ENCODE measurements around the gene TBC1D22A. TPM values are rescaled to one million over a fixed set of nuclear protein-coding genes. Genes with fewer than 3 reads are reported as not detected.
"Not testable (repeated sequence)": the region's sequence is repeated elsewhere in the genome, so short reads cannot be mapped to it uniquely, and the experiment has no call there.

TBC1D22A gene
- total and polyA plus RNA-seq, 4 experiments from 2014 or later, result 20.6 to 49.2 (median 36.7) TPM

DNA sequence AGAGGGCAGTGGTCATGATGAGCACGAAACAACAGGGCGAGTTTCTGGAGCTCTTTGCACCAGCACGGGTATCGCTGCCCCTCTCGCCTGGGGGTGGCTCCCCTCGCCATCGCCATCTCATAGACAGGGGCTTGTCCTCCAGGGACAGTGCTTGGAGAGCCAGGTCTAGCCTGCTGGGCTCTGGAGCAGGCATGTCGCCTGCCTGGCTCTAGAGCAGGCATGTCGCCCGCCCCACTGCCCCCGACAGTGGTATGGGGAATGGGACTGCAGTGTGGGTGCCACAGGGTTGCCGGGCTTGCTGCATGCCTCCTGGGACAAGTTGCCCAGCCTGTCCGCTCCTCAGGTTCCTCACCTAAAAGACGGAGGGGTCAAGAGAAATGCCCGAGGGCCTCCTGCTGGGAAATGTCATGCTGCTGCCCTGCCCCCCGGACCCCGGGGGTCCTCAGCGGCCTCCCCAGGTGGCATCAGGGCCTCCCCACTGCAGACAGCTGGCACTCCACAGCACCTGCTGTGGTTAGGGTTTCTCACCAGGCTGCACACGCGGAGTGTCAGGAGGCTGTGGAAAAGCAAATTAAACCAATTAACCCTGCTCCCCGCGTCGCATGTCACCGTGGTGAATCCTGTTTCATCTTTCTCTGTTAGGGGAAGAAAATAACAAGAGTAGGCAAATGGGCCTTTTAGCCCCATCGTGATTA is 403.0 kb downstream of the TBC1D22A start:
- no peaks in the 10 kb centered on the region for H3K4me1 ChIP-seq (ENCODE audit: insufficient read depth, low read length)
- POLR2A ChIA-PET (ENCODE audit: partially characterized antibody), result no interaction called here
- Mint-ChIP-seq H3K27ac (no peak overlapping the region), H3K9me3 (peaks cover 0 to 2% (median 0%) of the 10 kb centered on the region in 8 donors), H3K4me1 (peaks cover 0 to 3% (median 0%) of the 10 kb centered on the region in 4 donors), H3K36me3 (peaks cover 22 to 29% of the 10 kb centered on the region in 2 donors), H3K4me3 (no peak overlapping the region), H3K27me3 (no peaks in the 10 kb centered on the region)
- CTCF ChIA-PET (ENCODE audit: partially characterized antibody), result no interaction called here
- H3K27ac ChIP-seq (ENCODE audit: low read depth, low read length), result no peak overlapping the region
- no peaks in the 10 kb centered on the region for H3K27me3 ChIP-seq (ENCODE audit: insufficient read depth, low read length)
- H3K9me3 ChIP-seq (ENCODE audit: control insufficient read depth in 1 of 2, low read length in 2 of 2), result no peaks in the 10 kb centered on the region
- intact Hi-C loops (cut with micrococcal nuclease), result no loop called here
- no peaks in the 10 kb centered on the region for H3K36me3 ChIP-seq (ENCODE audit: insufficient read depth, low read length)
- no peak overlapping the region for H3K4me3 ChIP-seq (ENCODE audit: low read length in 2 of 2)
- no peak for DNase-seq

DNA sequence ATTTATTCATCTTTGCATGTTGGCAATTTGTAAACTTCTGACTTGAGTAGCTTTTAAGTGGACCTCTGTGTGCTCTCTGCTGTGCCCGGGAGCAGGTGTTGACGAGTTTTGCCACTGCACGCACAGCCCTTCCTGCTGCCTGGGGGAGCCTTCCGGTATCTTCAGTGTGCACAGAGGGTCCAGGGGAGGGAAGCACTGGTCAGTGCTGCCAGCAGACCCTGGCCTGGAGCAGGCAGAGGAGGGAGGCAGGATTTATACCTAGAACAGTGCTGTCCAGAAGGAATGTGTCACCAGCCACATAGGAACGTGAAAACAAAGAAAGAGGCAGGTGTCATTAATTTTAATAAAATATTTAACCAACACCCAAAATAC is 403.6 kb downstream of the TBC1D22A start:
- Mint-ChIP-seq H3K4me3 (no peak overlapping the region), H3K27ac (no peak overlapping the region), H3K36me3 (peaks cover 22 to 29% of the 10 kb centered on the region in 2 donors), H3K4me1 (peaks cover 0 to 3% (median 0%) of the 10 kb centered on the region in 4 donors), H3K9me3 (peaks cover 0 to 2% (median 0%) of the 10 kb centered on the region in 8 donors), H3K27me3 (no peaks in the 10 kb centered on the region)
- no peaks in the 10 kb centered on the region for H3K36me3 ChIP-seq (ENCODE audit: insufficient read depth, low read length)
- ChIA-PET CTCF (ENCODE audit: partially characterized antibody) (no interaction called here), POLR2A (ENCODE audit: partially characterized antibody) (no interaction called here)
- H3K4me3 ChIP-seq (ENCODE audit: low read length in 2 of 2), result no peak overlapping the region
- H3K4me1 ChIP-seq (ENCODE audit: insufficient read depth, low read length), result no peaks in the 10 kb centered on the region
- no peak overlapping the region for H3K27ac ChIP-seq (ENCODE audit: low read depth, low read length)
- no peak for DNase-seq
- no peaks in the 10 kb centered on the region for H3K9me3 ChIP-seq (ENCODE audit: control insufficient read depth in 1 of 2, low read length in 2 of 2)
- intact Hi-C loops (cut with micrococcal nuclease), result no loop called here
- H3K27me3 ChIP-seq (ENCODE audit: insufficient read depth, low read length), result no peaks in the 10 kb centered on the region

DNA sequence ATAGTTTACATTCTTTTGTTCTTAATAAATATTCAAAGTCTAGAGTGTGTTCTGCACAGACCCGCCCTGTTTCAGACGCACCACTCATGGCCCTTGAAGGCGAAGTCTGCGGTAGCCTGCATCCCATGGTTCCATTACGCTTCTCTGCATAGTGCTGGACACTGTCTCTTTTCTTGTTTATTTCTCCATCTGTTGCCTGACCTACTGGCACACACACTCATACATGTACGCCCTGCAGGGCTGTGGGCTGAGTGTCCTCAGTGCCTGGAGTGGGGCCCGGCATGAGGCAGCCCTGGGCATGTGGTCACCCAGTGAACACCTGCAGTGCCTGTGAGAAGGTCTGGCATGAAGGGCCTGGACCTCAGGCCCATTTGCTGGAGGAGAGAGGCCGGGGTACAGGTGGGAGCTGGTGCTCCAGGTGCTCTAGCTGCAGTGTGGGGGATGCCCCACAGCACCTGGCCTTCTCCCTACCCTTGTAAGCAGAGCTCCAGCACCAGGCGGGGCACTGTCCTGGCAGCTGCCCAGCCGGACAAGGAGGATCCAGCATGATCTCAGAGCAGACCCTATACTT is 404.1 kb downstream of the TBC1D22A start:
- peaks cover 22 to 29% of the 10 kb centered on the region in 2 donors for H3K36me3 Mint-ChIP-seq
- no peaks in the 10 kb centered on the region for H3K27me3 Mint-ChIP-seq
- peaks cover 0 to 2% (median 0%) of the 10 kb centered on the region in 8 donors for H3K9me3 Mint-ChIP-seq
- ChIA-PET CTCF (ENCODE audit: partially characterized antibody) (no interaction called here), POLR2A (ENCODE audit: partially characterized antibody) (no interaction called here)
- H3K36me3 ChIP-seq (ENCODE audit: insufficient read depth, low read length), result no peaks in the 10 kb centered on the region
- DNase-seq, result no peak
- H3K4me1 ChIP-seq (ENCODE audit: insufficient read depth, low read length), result no peaks in the 10 kb centered on the region
- intact Hi-C loops (cut with micrococcal nuclease), result no loop called here
- H3K27ac ChIP-seq (ENCODE audit: low read depth, low read length), result no peak overlapping the region
- no peak overlapping the region for H3K4me3 ChIP-seq (ENCODE audit: low read length in 2 of 2)
- H3K27me3 ChIP-seq (ENCODE audit: insufficient read depth, low read length), result no peaks in the 10 kb centered on the region
- peaks cover 0 to 3% (median 0%) of the 10 kb centered on the region in 4 donors for H3K4me1 Mint-ChIP-seq
- no peak overlapping the region for H3K4me3 Mint-ChIP-seq
- no peaks in the 10 kb centered on the region for H3K9me3 ChIP-seq (ENCODE audit: control insufficient read depth in 1 of 2, low read length in 2 of 2)
- no peak overlapping the region for H3K27ac Mint-ChIP-seq

DNA sequence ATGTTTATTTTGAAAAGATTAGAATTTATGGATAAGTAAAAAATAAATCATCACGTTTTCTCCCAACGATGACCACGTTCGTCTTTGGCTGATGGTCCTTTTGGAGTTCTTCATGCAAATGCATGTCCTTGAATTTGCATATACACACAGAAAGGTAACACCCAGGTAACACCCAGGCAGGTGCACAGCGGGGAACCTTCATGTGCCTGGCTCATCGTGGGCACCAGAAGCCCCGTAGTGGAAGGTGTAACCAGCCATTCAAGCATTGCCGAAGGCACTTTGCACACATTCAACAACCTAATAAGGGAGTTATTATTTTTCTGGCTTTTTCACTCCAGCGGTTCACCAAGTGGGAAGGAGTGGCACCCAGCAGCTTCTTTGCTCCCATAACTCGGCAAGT is 404.6 kb downstream of the TBC1D22A start:
- CTCF ChIA-PET (ENCODE audit: partially characterized antibody), result no interaction called here
- peaks cover 0 to 2% (median 0%) of the 10 kb centered on the region in 8 donors for H3K9me3 Mint-ChIP-seq
- H3K4me1 Mint-ChIP-seq, result peaks cover 0 to 3% (median 0%) of the 10 kb centered on the region in 4 donors
- H3K27me3 Mint-ChIP-seq, result no peaks in the 10 kb centered on the region
- no peak for DNase-seq
- intact Hi-C loops (cut with micrococcal nuclease), result no loop called here
- no peak overlapping the region for H3K27ac Mint-ChIP-seq
- H3K4me3 ChIP-seq (ENCODE audit: low read length in 2 of 2), result no peak overlapping the region
- no peak overlapping the region for H3K4me3 Mint-ChIP-seq
- no peaks in the 10 kb centered on the region for H3K9me3 ChIP-seq (ENCODE audit: control insufficient read depth in 1 of 2, low read length in 2 of 2)
- no peak overlapping the region for H3K27ac ChIP-seq (ENCODE audit: low read depth, low read length)
- H3K36me3 Mint-ChIP-seq, result peaks cover 22 to 29% of the 10 kb centered on the region in 2 donors
- H3K4me1 ChIP-seq (ENCODE audit: insufficient read depth, low read length), result no peaks in the 10 kb centered on the region
- POLR2A ChIA-PET (ENCODE audit: partially characterized antibody), result no interaction called here
- no peaks in the 10 kb centered on the region for H3K27me3 ChIP-seq (ENCODE audit: insufficient read depth, low read length)
- H3K36me3 ChIP-seq (ENCODE audit: insufficient read depth, low read length), result no peaks in the 10 kb centered on the region

DNA sequence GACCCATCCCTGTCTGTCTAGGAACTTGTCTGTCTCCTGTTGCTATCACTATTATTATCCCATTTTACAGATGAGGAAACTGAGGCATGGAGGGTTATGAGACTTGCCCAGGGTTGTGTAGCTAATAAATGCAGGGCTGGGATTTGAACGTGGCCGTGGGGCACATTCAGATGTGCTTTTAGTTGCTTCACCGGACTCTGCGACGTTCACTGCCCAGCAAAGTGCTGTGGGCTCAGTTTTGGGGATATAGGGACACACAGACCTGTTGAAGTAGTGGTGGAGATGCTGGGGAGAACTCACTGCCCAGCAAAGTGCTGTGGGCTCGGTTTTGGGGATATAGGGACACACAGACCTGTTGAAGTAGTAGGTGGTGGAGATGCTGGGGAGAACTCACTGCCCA is 405.5 kb downstream of the TBC1D22A start:
- not testable (repeated sequence) for H3K4me1 ChIP-seq (ENCODE audit: insufficient read depth, low read length)
- H3K27ac Mint-ChIP-seq, result peak overlapping the region in 1 of 7 donors; percentile 77

DNA sequence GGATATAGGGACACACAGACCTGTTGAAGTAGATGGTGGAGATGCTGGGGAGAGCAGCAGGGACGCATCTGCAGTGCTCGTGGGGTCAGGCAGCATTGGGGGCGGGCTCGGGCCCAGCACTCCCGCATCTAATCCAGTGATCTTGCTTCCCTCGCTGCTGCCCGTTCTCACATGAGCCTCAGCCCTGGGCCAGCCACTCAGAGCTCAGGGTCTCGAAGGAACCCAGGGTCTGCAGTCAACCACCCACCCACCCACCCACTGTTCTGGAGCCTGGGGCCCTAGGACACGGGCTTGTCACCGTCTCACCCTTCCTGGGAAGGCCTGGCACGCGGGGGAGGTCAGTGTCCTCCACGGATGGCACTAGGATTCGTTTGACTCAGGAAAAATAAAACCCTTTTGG is 406.0 kb downstream of the TBC1D22A start:
- H3K27ac ChIP-seq (ENCODE audit: low read depth, low read length), result no peak overlapping the region
- H3K4me3 ChIP-seq (ENCODE audit: low read length in 2 of 2), result no peak overlapping the region
- no peaks in the 10 kb centered on the region for H3K36me3 ChIP-seq (ENCODE audit: insufficient read depth, low read length)
- no peaks in the 10 kb centered on the region for H3K27me3 ChIP-seq (ENCODE audit: insufficient read depth, low read length)
- Mint-ChIP-seq H3K4me3 (no peak overlapping the region), H3K27me3 (no peaks in the 10 kb centered on the region), H3K4me1 (peaks cover 0 to 3% (median 0%) of the 10 kb centered on the region in 4 donors), H3K27ac (no peak overlapping the region), H3K36me3 (peaks cover 19 to 33% of the 10 kb centered on the region in 2 donors), H3K9me3 (peaks cover 0 to 2% (median 0%) of the 10 kb centered on the region in 8 donors)
- no peaks in the 10 kb centered on the region for H3K9me3 ChIP-seq (ENCODE audit: control insufficient read depth in 1 of 2, low read length in 2 of 2)
- CTCF ChIA-PET (ENCODE audit: partially characterized antibody), result no interaction called here
- no peak for DNase-seq
- H3K4me1 ChIP-seq (ENCODE audit: insufficient read depth, low read length), result no peaks in the 10 kb centered on the region
- intact Hi-C loops (cut with micrococcal nuclease), result no loop called here
- POLR2A ChIA-PET (ENCODE audit: partially characterized antibody), result no interaction called here

More for the DNA sequence above, 405.5 kb downstream of the TBC1D22A start:
- H3K27me3 Mint-ChIP-seq; H3K36me3 ChIP-seq (ENCODE audit: insufficient read depth, low read length); DNase-seq; H3K9me3 Mint-ChIP-seq; H3K27ac ChIP-seq (ENCODE audit: low read depth, low read length); CTCF ChIA-PET (ENCODE audit: partially characterized antibody); H3K27me3 ChIP-seq (ENCODE audit: insufficient read depth, low read length); H3K4me3 Mint-ChIP-seq; POLR2A ChIA-PET (ENCODE audit: partially characterized antibody); H3K4me1 Mint-ChIP-seq; H3K9me3 ChIP-seq (ENCODE audit: control insufficient read depth in 1 of 2, low read length in 2 of 2); H3K4me3 ChIP-seq (ENCODE audit: low read length in 2 of 2); intact Hi-C loops (cut with micrococcal nuclease): not testable (repeated sequence)
- peaks cover 22 to 33% of the 10 kb centered on the region in 2 donors for H3K36me3 Mint-ChIP-seq

DNA sequence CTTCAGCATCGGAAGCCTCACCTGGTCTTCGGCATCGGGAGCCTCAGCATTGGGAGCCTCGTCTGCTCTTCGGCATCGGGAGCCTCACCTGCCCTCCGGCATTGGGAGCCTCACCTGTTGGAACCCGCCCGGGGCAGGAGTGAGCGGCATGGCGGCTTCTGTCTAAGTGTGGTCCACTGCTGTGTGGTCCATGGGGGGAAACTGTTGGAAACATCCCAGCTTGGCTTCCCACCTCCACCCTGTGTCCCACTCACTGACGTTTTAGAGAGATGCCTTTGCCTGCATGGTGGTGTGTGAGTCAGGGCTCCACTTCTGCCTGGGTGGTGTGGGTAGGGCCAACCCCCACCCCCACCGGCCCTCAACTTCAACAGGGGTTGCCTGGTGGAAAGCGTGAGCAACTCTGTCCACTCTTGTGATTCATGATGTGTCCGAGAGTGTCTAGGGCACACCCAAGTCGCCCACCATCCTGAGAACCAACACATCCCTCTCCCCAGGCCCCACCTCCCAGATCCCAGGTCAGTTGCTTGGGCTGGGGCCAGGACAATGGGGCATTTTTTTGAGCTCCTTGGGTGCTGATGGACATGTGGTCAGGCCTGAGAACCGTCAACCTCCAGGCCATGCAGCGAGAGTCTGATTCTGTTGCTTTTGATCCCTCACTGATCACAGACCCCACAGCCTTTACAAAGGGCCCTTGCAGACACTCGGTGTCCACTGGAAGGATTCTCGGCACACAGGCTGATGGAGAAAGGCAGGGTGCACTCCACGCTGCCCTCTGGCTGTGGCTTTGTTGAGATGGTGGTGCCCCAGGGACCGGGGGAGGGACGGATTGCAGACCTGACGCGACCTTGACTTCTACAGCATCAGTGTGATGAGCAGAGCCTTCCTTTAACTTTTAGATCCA is 406.7 kb downstream of the TBC1D22A start:
- no peak overlapping the region for H3K27ac Mint-ChIP-seq
- H3K9me3 ChIP-seq (ENCODE audit: control insufficient read depth in 1 of 2, low read length in 2 of 2), result no peaks in the 10 kb centered on the region
- no peak overlapping the region for H3K27ac ChIP-seq (ENCODE audit: low read depth, low read length)
- no peak for DNase-seq
- peaks cover 0 to 5% (median 0%) of the 10 kb centered on the region in 8 donors for H3K9me3 Mint-ChIP-seq
- H3K4me1 Mint-ChIP-seq, result peaks cover 0 to 3% (median 0%) of the 10 kb centered on the region in 4 donors
- ChIA-PET POLR2A (ENCODE audit: partially characterized antibody) (no interaction called here), CTCF (ENCODE audit: partially characterized antibody) (no interaction called here)
- intact Hi-C loops (cut with micrococcal nuclease), result no loop called here
- no peaks in the 10 kb centered on the region for H3K27me3 ChIP-seq (ENCODE audit: insufficient read depth, low read length)
- no peak overlapping the region for H3K4me3 ChIP-seq (ENCODE audit: low read length in 2 of 2)
- H3K27me3 Mint-ChIP-seq, result no peaks in the 10 kb centered on the region
- H3K36me3 Mint-ChIP-seq, result peaks cover 26 to 40% of the 10 kb centered on the region in 2 donors
- H3K4me3 Mint-ChIP-seq, result no peak overlapping the region
- H3K4me1 ChIP-seq (ENCODE audit: insufficient read depth, low read length), result no peaks in the 10 kb centered on the region
- H3K36me3 ChIP-seq (ENCODE audit: insufficient read depth, low read length), result no peaks in the 10 kb centered on the region

Measured in CD4-positive, alpha-beta memory T cell (primary cell).